ENCODE data around the gene PPP1R26. TPM values are rescaled to one million over a fixed set of nuclear protein-coding genes. Genes with fewer than 3 reads are reported as not detected.
"Not testable (repeated sequence)": the region's sequence is repeated elsewhere in the genome, so short reads cannot be mapped to it uniquely, and the experiment has no call there.

PPP1R26 gene
- total RNA-seq, 1 experiment from 2014 or later = 32.0 TPM

- H3K27ac ChIP-seq (ENCODE audit: low read depth, low read length) = no peak overlapping the region
- H4K20me1 ChIP-seq (ENCODE audit: insufficient read depth) = no peaks in the 10 kb centered on the region
- ChIA-PET POLR2A (interaction anchor here (1.3 kb wide), 1 partner anchor 13 kb away, joined by 3 read pairs; no protein-coding TSS in a partner anchor), RAD21 (ENCODE audit: low non-redundant PET in 1 of 2, low total read pairs in 2 of 2, uncharacterized antibody in 2 of 2, unreplicated experiment in 2 of 2) (no interaction called here), CTCF (no interaction called here)
- ATAC-seq (no peak), DNase-seq (ENCODE audit: low read depth, low spot score) (no peak)
- intact Hi-C loops (cut with micrococcal nuclease) = no loop called here
- H3K9me3 ChIP-seq (ENCODE audit: control insufficient read depth in 1 of 2, insufficient read depth in 1 of 2, low read depth in 1 of 2, low read length in 2 of 2) = no peaks in the 10 kb centered on the region
- no peak overlapping the region for H2AFZ ChIP-seq (ENCODE audit: low read depth, low read length, poor library complexity, severe bottlenecking)
- no peak overlapping the region for H3K4me3 ChIP-seq (replicated peaks in 1 of 2; ENCODE audit: low read depth in 1 of 2, low read length in 2 of 2)
- H3K9me2 ChIP-seq (ENCODE audit: insufficient read depth) = no peaks in the 10 kb centered on the region
- H3K4me1 ChIP-seq (ENCODE audit: control insufficient read depth in 1 of 2, insufficient read depth in 2 of 2, low read length in 2 of 2) = no peaks in the 10 kb centered on the region
- no peak overlapping the region for H3K4me2 ChIP-seq (ENCODE audit: low read length)
- BruUV-seq (replicated peaks) = no TSS peak
- TF ChIP-seq MAX (IDR thresholded peaks at IDR 0.05) = no peak
- TF ChIP-seq EZH2phosphoT487 (IDR thresholded peaks at IDR 0.05; ENCODE audit: borderline replicate concordance) = no peak
- H3K36me3 ChIP-seq (ENCODE audit: control insufficient read depth in 1 of 2, insufficient read depth in 2 of 2, low read length in 2 of 2) = no peaks in the 10 kb centered on the region
- H3K79me2 ChIP-seq (ENCODE audit: insufficient read depth, low read length) = no peaks in the 10 kb centered on the region
- no peaks in the 10 kb centered on the region for H3K27me3 ChIP-seq (ENCODE audit: insufficient read depth, low read length)
- H3K9ac ChIP-seq (ENCODE audit: low read length) = no peak overlapping the region
These were observed 24.1 kb upstream of the PPP1R26 start for GRCh38 chr9:135455401-135456030.

DNA sequence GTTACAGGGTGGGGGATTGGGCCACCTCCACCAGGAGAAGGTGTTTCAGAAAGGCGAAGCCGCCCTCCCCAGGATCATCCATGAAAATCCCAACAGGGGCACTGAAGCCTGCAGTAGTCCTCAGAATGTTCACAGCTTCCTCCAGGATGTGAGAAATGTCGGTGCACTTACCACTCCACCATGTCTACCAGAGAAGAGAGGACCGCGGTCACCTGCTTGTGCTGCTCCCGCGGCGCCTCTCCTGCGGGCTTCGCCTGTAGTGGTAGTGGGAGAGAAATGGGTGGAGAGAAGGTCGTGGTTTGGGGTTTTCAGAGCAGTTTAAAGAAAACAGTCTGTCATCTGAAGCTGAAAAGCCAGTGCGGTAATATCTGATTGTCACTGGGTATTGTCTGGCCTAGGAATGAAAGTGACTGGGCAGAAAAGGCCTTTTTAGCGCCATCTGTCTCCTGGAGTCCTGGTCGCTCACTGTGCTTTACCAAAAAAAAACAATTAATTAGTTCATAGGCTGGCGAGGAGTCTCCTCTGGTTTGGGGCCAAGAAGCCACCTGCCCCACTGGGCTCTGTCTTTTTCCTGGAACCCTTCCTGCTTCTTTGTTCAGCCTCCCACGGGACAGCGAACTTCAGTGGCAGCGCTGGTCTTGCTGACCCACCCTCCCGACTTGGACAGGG lies 23.0 kb upstream of the PPP1R26 start:
- CTCF ChIA-PET = no interaction called here
- TF ChIP-seq RAD21 (IDR thresholded peaks at IDR 0.05; ENCODE audit: low read depth) = 0 out of 2 replicates have a peak, but pooled peaks have one; percentile 4
- TF ChIP-seq CEBPB (IDR thresholded peaks at IDR 0.05; ENCODE audit: low read depth) = no peak
- H3K9me2 ChIP-seq (ENCODE audit: insufficient read depth) = no peaks in the 10 kb centered on the region
- BruUV-seq (replicated peaks) = no TSS peak
- H3K9me3 ChIP-seq (ENCODE audit: control insufficient read depth in 1 of 2, insufficient read depth in 1 of 2, low read depth in 1 of 2, low read length in 2 of 2) = no peaks in the 10 kb centered on the region
- POLR2A ChIA-PET = no interaction called here
- RAD21 ChIA-PET (ENCODE audit: low non-redundant PET in 1 of 2, low total read pairs in 2 of 2, uncharacterized antibody in 2 of 2, unreplicated experiment in 2 of 2) = no interaction called here
- no peak overlapping the region for H3K27ac ChIP-seq (ENCODE audit: low read depth, low read length)
- no peak for DNase-seq (ENCODE audit: low read depth, low spot score)
- no peak overlapping the region for H3K4me3 ChIP-seq (replicated peaks in 1 of 2; ENCODE audit: low read depth in 1 of 2, low read length in 2 of 2)
- H3K79me2 ChIP-seq (ENCODE audit: insufficient read depth, low read length) = no peaks in the 10 kb centered on the region
- H3K9ac ChIP-seq (ENCODE audit: low read length) = no peak overlapping the region
- H4K20me1 ChIP-seq (ENCODE audit: insufficient read depth) = no peaks in the 10 kb centered on the region
- intact Hi-C loops (cut with micrococcal nuclease) = no loop called here
- no peaks in the 10 kb centered on the region for H3K36me3 ChIP-seq (ENCODE audit: control insufficient read depth in 1 of 2, insufficient read depth in 2 of 2, low read length in 2 of 2)
- no peak for ATAC-seq
- no peak overlapping the region for H3K4me2 ChIP-seq (ENCODE audit: low read length)
- H3K4me1 ChIP-seq (ENCODE audit: control insufficient read depth in 1 of 2, insufficient read depth in 2 of 2, low read length in 2 of 2) = peaks cover 0 to under 1% of the 10 kb centered on the region in 2 experiments; a peak in 1 of 4 replicates
- no peaks in the 10 kb centered on the region for H3K27me3 ChIP-seq (ENCODE audit: insufficient read depth, low read length)
- H2AFZ ChIP-seq (ENCODE audit: low read depth, low read length, poor library complexity, severe bottlenecking) = no peak overlapping the region

DNA sequence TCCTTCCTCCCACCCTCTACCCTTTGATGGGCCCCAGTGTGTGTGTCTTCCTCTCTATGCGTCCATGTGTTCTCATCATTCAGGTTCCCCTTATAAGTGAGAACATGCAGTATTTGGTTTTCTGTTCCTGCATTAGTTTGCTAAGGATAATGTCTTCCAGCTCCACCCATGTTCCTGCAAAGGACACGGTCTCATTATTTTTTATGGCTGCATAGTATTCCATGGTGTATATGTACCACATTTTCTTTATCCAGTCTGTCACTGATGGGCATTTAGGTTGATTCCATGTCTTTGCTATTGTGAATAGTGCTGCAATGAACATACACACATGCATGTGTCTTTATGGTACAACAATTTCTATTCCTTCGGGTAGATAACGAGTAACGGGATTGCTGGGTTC lies 21.1 kb upstream of the PPP1R26 start:
- peaks cover 16 to 20% of the 10 kb centered on the region in 2 experiments for H3K4me1 ChIP-seq (ENCODE audit: control insufficient read depth in 1 of 2, insufficient read depth in 2 of 2, low read length in 2 of 2)
- POLR2A ChIA-PET; H3K9me3 ChIP-seq (ENCODE audit: control insufficient read depth in 1 of 2, insufficient read depth in 1 of 2, low read depth in 1 of 2, low read length in 2 of 2); BruUV-seq (replicated peaks); RAD21 ChIA-PET (ENCODE audit: low non-redundant PET in 1 of 2, low total read pairs in 2 of 2, uncharacterized antibody in 2 of 2, unreplicated experiment in 2 of 2); H3K27ac ChIP-seq (ENCODE audit: low read depth, low read length); H3K4me2 ChIP-seq (ENCODE audit: low read length); H3K9ac ChIP-seq (ENCODE audit: low read length); ATAC-seq; CTCF ChIA-PET; H3K4me3 ChIP-seq (replicated peaks in 1 of 2; ENCODE audit: low read depth in 1 of 2, low read length in 2 of 2); H2AFZ ChIP-seq (ENCODE audit: low read depth, low read length, poor library complexity, severe bottlenecking); H3K36me3 ChIP-seq (ENCODE audit: control insufficient read depth in 1 of 2, insufficient read depth in 2 of 2, low read length in 2 of 2); H3K9me2 ChIP-seq (ENCODE audit: insufficient read depth); H4K20me1 ChIP-seq (ENCODE audit: insufficient read depth); H3K27me3 ChIP-seq (ENCODE audit: insufficient read depth, low read length); H3K79me2 ChIP-seq (ENCODE audit: insufficient read depth, low read length); DNase-seq (ENCODE audit: low read depth, low spot score); intact Hi-C loops (cut with micrococcal nuclease): not testable (repeated sequence)

Measured in HCT116 (cell line).